Measurements from ENCODE around the gene MGAT5B.

MGAT5B gene

DNA sequence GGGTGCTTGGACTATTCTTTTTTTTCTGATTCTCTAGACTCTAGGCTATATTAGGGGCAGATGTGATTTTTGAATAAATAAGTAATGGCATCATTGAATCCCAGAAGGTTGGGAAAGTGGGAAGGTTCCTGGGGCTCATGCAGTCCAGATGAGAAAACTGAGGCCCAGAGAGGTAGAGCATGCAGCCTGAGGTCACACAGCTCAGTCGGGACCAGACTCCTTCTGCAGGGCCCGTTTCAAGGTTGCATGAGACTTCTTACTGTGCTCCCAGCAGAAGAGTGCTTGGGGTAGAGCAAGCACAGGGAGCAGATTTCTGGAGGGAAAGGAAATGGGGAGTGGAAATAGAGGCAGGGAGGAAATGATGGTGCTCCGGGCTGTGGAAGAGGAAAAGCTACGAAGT lies 59.8 kb downstream of the MGAT5B start:
- DNase-seq (ENCODE audit: low spot score): no peak

- DNase-seq (ENCODE audit: low spot score): no peak
Observed at GRCh38 chr17:76929148-76929547, 60.9 kb downstream of the MGAT5B start.

DNA sequence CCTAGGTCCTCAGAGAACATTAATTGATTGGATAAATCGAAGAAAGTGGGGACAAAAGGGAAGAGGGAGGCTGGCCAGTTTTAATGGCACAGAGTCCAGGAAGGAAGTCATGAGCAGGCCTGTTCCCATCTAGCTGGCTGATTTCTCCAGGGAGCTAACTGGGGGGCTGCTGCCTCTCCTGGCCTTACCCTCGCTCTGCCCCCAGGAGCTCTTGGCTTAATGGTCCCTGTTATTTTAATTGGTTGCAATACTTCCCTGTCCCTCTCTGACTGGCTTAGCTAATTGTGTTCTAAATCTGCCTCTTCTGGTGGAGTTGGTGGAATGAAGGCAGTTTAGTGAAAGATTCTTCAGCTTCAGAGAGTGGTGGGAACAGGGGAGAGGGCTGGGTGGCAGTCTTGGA lies 61.4 kb downstream of the MGAT5B start:
- DNase-seq (ENCODE audit: low spot score): no peak

DNA sequence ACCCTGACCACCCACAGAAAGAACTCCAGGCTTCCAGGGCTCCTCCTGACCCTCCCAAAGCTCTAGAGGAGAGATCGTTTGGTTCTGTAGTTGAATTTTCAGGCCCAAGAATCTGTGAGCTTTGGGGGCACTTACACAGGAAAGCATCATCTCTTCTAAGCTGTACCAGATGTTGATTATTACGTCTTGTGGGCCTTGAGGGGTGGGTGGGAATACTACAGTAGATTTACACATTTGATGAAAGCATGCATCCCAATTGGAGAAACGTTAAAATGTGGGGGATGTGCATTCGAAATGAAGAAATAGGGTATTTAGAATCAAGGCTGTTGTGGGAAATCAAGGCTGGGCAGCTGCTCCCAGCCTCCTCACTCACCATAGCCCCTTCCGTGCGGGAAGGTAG lies 61.9 kb downstream of the MGAT5B start:
- no peak for DNase-seq (ENCODE audit: low spot score)

GRCh38 chr17:76932402-76933333 lies 64.5 kb downstream of the MGAT5B start:
- DNase-seq (ENCODE audit: low spot score): no peak

- no peak for DNase-seq (ENCODE audit: low spot score)
Observed at GRCh38 chr17:76934561-76935320, 66.5 kb downstream of the MGAT5B start.

DNA sequence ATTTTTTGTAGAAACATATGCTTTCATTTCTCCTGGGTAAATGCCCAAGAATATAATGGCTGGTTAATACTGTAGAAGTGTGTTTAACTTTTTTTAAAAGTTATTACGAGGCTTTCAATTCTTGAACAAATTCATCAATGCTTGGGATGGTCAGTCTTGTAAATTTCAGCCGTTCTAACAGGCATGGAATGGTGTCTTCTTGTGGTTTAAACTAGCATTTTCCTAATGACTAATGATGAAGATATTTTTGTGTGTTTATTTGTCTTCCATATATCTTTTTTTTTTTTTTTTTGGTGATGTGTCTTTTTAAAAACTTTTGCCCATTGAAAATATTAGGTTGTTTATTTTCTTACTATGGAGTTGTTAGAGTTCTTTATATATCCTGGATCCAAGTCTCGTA lies 67.1 kb downstream of the MGAT5B start:
- DNase-seq (ENCODE audit: low spot score): no peak

DNA sequence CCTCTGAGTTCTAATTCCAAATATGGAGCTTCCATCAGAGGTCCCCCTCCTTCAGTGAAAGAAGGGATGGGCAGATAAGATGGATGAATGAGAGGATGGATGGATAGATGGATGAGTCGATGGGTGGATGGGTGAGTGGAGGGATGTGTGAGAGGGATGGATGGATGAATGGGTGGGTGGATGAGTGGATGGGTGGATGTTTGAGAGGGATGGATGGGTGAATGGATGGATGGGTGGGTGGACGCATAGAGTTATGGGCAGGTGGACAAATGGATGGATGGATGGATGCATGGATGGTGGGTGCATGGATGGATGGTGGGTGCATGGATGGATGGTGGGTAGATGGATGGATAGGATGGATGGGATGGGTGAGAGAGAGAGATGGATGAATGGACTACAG lies 69.0 kb downstream of the MGAT5B start:
- no peak for DNase-seq (ENCODE audit: low spot score)

DNA sequence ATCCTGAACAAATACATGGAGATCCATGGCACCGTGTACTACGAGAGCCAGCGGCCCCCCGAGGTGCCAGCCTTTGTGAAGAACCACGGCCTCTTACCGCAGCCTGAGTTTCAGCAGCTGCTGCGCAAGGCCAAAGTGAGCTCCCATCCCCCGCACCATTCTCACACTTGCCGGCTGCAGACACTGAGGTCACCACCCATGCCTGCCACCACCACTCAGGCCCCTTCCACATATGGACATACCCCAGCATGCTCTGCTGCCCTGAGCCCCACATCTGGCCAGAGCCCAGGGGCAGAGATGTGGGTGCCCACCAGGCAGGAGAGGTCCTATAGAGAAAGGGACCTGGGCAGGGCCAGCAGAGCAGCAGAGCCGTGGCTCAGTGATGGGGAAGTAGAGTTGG lies 69.8 kb downstream of the MGAT5B start:
- no peak for DNase-seq (ENCODE audit: low spot score)

- no peak for DNase-seq (ENCODE audit: low spot score)
Observed at GRCh38 chr17:76940295-76940694, 72.1 kb downstream of the MGAT5B start.

- no peak for DNase-seq (ENCODE audit: low spot score)
Observed at GRCh38 chr17:76940738-76941350, 72.6 kb downstream of the MGAT5B start.

DNA sequence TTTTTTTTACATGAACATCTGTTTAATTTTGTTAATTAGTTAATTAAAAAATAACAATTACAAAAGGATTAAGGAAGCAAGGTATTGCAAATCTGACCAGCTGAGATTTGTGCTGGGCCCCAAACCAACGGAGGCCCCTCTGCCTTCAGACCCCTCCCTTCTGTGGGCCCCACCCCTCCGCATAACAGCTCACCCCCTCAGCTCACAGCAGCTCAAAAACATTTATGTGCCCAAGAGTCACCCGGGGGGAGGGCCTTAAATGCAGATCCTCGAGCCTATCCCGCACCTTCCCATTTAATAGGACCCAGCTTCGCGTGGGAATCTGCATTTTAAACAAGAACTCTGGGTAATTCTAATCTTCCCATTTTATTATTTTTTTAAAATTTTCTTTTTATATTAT lies 75.0 kb downstream of the MGAT5B start:
- DNase-seq (ENCODE audit: low spot score): no peak

GRCh38 chr17:76943781-76944213 lies 75.6 kb downstream of the MGAT5B start:
- no peak for DNase-seq (ENCODE audit: low spot score)

- DNase-seq (ENCODE audit: low spot score): no peak
Observed at GRCh38 chr17:76944477-76944876, 76.3 kb downstream of the MGAT5B start.

- no peak for DNase-seq (ENCODE audit: low spot score)
Observed at GRCh38 chr17:76946111-76946771, 78.0 kb downstream of the MGAT5B start.

- no peak for DNase-seq (ENCODE audit: low spot score)
Observed at GRCh38 chr17:76946772-76947135, 78.5 kb downstream of the MGAT5B start.

DNA sequence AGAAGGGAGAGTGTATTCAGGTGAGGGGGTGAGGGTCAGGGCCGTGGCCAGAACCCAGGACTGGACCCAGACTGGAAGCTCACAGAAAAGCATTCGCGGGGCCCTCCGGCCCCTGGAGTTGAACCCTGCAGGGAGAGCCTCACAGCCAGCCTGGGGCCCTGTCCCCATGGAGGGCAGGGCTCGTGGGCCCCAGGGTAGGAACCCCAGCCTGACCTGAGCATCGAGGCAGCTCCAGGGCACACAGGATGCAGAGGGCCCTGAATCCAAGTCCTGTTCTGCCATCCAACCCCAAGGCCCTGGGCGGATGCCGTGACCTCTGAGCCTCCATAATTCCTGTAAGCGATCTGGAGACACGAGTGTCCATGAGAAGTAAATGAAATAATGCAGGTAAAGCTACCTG lies 79.1 kb downstream of the MGAT5B start:
- DNase-seq (ENCODE audit: low spot score): no peak

GRCh38 chr17:76947771-76948170 lies 79.6 kb downstream of the MGAT5B start:
- no peak for DNase-seq (ENCODE audit: low spot score)

GRCh38 chr17:76948301-76948700 lies 80.1 kb downstream of the MGAT5B start:
- no peak for DNase-seq (ENCODE audit: low spot score)

DNA sequence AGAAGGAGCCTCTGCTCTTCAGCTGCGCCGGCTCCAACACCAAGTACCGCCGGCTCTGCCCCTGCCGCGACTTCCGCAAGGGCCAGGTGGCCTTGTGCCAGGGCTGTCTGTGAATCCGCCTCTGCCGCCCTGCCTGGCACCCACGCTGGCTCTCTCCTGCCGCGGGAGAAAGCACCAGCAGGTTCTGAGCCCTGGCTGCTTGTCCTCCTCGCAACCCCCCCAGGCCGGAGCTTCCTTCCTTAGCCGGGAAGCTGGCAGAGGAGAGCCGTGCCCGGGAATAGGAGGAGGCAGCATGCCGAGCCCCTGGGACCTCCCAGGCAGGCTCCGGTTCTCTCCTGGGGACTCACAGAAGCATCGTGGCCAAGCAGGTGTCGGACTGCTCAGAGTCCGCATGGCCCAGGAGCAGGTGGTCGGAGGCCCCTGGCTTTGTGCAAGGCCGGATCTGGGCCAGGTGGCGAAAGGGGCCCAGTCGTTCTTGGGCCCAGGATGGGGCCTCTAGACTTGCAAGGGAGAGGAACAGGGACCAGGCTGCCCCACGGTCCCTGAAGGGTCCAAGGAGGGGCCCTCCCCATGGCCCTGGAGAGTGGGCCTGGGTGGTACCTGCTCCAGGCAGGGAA lies 80.6 kb downstream of the MGAT5B start:
- DNase-seq (ENCODE audit: low spot score): no peak

DNA sequence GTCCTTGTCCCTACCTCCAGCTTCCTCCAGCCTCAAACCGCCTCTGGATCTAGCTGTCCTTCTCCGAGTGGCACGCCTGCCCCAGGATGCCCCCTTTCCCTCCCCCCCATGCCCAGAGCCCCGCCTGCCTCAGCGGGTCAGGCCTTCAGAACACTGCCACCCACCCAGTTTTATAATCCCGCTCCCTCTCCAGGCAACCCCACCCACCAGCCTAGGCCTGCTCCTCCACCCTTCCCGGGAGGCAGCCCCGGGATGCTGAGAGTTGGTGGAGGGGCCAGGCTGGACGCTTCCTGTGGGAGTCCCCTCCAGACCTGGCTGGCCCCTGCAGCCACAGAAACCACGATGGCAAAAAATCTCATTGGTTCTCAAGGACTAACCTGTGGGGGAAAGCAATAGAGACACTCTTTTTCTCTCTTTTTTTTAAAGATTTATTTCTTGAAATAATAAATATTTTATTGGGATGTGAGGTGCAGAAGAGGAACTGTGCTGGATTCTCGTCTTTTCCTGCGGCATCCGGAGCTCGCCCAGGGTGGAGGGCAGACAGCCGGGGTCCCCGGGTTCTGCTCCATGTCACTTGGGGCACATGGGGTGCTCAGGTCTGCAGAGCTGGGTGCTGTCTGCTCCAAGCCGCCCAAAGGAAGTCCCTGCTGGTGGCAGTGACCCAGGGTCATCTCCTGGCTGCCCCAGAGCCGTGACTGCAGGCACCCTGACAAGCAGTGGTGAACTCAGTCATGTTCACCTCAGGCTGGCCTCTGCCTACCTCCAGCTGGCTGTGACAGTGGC lies 81.9 kb downstream of the MGAT5B start:
- DNase-seq (ENCODE audit: low spot score): no peak

All from CD4-positive, alpha-beta T cell treated with Interleukin-6 at 100 ng/mL for 8 hours (primary cell).